ENCODE measurements around the gene DYSF. TPM values are rescaled to one million over a fixed set of nuclear protein-coding genes. Genes with fewer than 3 reads are reported as not detected.

DYSF gene
- total RNA-seq, 2 experiments from 2014 or later: not detected

DNA sequence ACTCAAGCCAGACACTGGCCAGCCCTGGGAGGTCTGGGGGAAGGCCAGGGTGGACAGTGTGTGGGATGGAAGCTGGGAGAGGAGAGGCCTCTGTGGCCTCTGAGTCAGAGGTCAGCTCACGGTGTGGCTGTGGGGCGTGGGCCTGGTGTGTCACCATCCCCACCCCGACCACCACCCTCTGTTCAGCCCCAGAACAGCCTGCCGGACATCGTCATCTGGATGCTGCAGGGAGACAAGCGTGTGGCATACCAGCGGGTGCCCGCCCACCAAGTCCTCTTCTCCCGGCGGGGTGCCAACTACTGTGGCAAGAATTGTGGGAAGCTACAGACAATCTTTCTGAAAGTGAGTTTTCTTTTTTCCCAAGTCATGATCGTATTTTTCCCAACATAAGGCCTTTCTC is 110.5 kb downstream of the DYSF start:
- Mint-ChIP-seq H3K27ac (no peak overlapping the region), H3K36me3 (no peaks in the 10 kb centered on the region), H3K4me1 (ENCODE audit: low read depth) (no peaks in the 10 kb centered on the region), H3K27me3 (no peaks in the 10 kb centered on the region), H3K4me3 (no peak overlapping the region), H3K9me3 (no peaks in the 10 kb centered on the region)
- intact Hi-C loops (cut with micrococcal nuclease): no loop called here
- POLR2A ChIA-PET: no interaction called here
- CTCF ChIA-PET: no interaction called here
- no peak for DNase-seq

DNA sequence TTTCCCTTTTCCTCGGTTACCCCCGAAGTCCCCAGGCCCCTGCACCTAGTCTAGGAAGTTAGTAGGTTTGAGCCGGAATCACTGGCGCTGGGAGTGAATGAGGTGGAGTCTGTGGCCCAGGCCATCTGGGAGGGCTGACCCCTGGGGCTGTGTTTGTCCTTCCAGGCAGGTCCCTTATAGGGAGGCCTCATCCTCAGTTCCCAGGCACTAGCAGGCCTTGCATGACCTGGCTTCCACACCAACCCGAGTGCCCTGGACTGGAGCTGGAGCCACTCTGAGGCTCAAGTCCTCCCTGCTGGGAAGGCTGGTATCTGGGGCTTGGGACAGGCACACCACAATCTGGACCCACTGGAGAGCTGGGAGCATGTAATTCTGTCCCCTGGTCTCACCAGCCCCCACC is 111.0 kb downstream of the DYSF start:
- no peak for DNase-seq
- Mint-ChIP-seq H3K27me3 (no peaks in the 10 kb centered on the region), H3K27ac (no peak overlapping the region), H3K9me3 (no peaks in the 10 kb centered on the region), H3K4me1 (ENCODE audit: low read depth) (no peaks in the 10 kb centered on the region), H3K36me3 (no peaks in the 10 kb centered on the region), H3K4me3 (no peak overlapping the region)
- ChIA-PET POLR2A (no interaction called here), CTCF (no interaction called here)
- intact Hi-C loops (cut with micrococcal nuclease): no loop called here

DNA sequence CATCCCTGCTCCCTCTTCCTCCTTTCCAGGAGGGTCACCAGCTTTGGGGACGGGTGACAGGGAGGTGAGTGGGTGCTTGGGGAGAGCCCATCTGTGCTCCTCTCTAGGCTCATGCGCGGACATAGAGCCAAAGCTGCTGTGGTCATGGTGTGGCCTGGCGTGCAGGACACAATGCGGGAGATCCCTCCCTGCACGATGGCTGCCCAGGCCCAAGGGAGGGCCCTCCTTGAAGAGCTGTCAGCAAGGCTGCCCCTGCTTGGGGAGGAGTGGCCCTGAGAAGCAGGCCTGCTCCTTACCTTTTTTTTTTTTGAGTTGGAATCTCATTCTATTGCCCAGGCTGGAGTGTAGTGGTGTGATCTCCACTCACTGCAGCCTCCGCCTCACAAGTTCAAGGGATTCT is 111.4 kb downstream of the DYSF start:
- CTCF ChIA-PET: no interaction called here
- intact Hi-C loops (cut with micrococcal nuclease): no loop called here
- no peak overlapping the region for H3K4me3 Mint-ChIP-seq
- POLR2A ChIA-PET: no interaction called here
- no peaks in the 10 kb centered on the region for H3K9me3 Mint-ChIP-seq
- H3K27me3 Mint-ChIP-seq: no peaks in the 10 kb centered on the region
- no peaks in the 10 kb centered on the region for H3K36me3 Mint-ChIP-seq
- no peak overlapping the region for H3K27ac Mint-ChIP-seq
- no peak for DNase-seq
- no peaks in the 10 kb centered on the region for H3K4me1 Mint-ChIP-seq (ENCODE audit: low read depth)

DNA sequence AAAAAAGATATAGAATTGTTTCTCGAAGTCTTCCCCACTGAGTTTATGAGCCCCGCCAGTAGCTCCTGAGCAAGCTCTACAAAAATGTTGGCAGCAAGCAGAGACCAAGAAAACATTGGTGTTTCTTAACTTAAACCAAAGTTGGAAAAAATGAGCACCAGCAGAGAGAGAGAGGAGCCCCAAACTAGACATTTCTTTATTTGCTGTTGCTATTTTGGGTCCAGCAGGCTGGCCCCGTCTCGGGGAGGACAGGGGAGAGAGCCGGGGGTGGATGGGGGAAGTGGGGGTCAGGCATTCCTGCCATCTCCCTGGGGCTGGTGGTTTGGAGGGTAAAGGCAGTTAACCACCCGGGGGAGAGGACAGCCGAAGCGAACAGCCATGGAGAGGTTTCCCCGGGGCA is 113.0 kb downstream of the DYSF start:
- H3K9me3 Mint-ChIP-seq: no peaks in the 10 kb centered on the region
- intact Hi-C loops (cut with micrococcal nuclease): no loop called here
- H3K4me3 Mint-ChIP-seq: no peak overlapping the region
- no peaks in the 10 kb centered on the region for H3K36me3 Mint-ChIP-seq
- H3K4me1 Mint-ChIP-seq (ENCODE audit: low read depth): no peaks in the 10 kb centered on the region
- POLR2A ChIA-PET: no interaction called here
- DNase-seq: no peak
- H3K27me3 Mint-ChIP-seq: no peaks in the 10 kb centered on the region
- CTCF ChIA-PET: no interaction called here
- no peak overlapping the region for H3K27ac Mint-ChIP-seq

DNA sequence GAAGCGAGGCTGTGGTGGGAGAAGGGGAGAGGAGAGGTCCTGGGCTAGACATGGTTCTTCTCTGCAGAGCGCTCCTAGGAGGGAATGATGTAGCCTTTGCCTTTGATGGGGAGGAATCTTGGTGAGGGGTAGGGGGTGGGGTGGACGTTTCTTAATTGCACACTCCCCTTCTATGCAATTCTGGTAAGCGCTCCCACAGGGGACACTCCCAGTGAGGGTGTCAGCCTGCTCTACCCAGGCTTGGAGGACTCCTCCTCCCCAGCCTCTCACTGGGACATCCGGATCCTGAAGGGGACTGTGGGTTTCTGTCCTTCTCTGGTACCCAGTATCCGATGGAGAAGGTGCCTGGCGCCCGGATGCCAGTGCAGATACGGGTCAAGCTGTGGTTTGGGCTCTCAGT is 114.3 kb downstream of the DYSF start:
- no peak for DNase-seq
- Mint-ChIP-seq H3K27ac (no peak overlapping the region), H3K4me3 (no peak overlapping the region), H3K4me1 (ENCODE audit: low read depth) (no peaks in the 10 kb centered on the region), H3K36me3 (no peaks in the 10 kb centered on the region), H3K9me3 (no peaks in the 10 kb centered on the region), H3K27me3 (no peaks in the 10 kb centered on the region)
- CTCF ChIA-PET: no interaction called here
- POLR2A ChIA-PET: no interaction called here
- intact Hi-C loops (cut with micrococcal nuclease): no loop called here

DNA sequence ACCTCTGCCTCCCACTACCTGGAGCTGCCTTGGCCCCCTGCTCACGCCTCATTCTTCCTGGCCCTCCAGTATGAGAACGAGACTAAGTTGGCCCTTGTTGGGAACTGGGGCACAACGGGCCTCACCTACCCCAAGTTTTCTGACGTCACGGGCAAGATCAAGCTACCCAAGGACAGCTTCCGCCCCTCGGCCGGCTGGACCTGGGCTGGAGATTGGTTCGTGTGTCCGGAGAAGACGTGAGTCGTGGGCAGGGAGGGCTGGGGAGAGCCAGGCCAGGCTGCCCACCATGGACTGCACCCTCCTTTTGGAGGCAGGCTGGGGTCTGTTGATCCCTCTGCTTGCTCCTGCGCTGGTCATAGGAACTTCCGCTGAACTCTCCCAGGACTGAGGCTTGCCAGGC is 114.7 kb downstream of the DYSF start:
- H3K9me3 Mint-ChIP-seq: no peaks in the 10 kb centered on the region
- H3K36me3 Mint-ChIP-seq: no peaks in the 10 kb centered on the region
- H3K4me3 Mint-ChIP-seq: no peak overlapping the region
- no peak for DNase-seq
- H3K27me3 Mint-ChIP-seq: no peaks in the 10 kb centered on the region
- H3K4me1 Mint-ChIP-seq (ENCODE audit: low read depth): no peaks in the 10 kb centered on the region
- POLR2A ChIA-PET: no interaction called here
- H3K27ac Mint-ChIP-seq: no peak overlapping the region
- intact Hi-C loops (cut with micrococcal nuclease): no loop called here
- CTCF ChIA-PET: no interaction called here

DNA sequence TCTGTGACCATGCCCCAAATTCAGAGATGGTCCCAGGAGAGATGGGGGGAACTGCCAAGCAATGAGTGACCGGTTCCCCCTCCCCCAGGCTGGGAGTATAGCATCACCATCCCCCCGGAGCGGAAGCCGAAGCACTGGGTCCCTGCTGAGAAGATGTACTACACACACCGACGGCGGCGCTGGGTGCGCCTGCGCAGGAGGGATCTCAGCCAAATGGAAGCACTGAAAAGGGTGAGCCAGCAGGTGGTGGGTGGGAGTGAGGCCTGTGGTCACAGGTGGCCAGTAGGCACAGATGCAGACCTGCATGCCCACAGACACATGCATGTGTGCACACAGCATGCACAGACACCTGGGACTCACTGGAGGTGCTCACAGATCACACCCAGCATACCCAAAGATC is 117.2 kb downstream of the DYSF start:
- Mint-ChIP-seq H3K4me1 (ENCODE audit: low read depth) (no peaks in the 10 kb centered on the region), H3K9me3 (no peaks in the 10 kb centered on the region), H3K27ac (no peak overlapping the region)

DNA sequence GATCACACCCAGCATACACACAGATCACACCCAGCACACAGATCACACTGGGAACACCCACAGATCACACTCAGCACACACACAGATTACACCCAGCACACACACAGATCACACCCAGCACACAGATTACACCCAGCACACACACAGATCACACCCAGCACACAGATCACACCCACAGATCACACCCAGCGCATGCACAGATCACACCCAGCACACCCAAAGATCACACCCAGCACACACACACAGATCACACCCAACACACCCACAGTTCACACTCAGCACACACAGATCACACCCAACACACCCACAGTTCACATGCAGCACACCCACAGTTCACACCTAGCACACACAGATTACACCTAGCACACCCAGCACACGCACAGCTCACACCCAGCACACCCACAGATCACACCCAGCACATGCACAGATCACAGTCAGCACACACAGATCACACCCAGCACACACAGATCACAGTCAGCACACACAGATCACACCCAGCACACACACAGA is 117.6 kb downstream of the DYSF start:
- Mint-ChIP-seq H3K9me3 (no peaks in the 10 kb centered on the region), H3K4me3 (no peak overlapping the region), H3K27ac (no peak overlapping the region), H3K27me3 (no peaks in the 10 kb centered on the region), H3K36me3 (no peaks in the 10 kb centered on the region), H3K4me1 (ENCODE audit: low read depth) (no peaks in the 10 kb centered on the region)
- ChIA-PET POLR2A (no interaction called here), CTCF (no interaction called here)
- intact Hi-C loops (cut with micrococcal nuclease): no loop called here
- no peak for DNase-seq

More for the DNA sequence above, 117.2 kb downstream of the DYSF start:
- ChIA-PET POLR2A (no interaction called here), CTCF (no interaction called here)
- Mint-ChIP-seq H3K27me3 (no peaks in the 10 kb centered on the region), H3K4me3 (no peak overlapping the region), H3K36me3 (no peaks in the 10 kb centered on the region)
- intact Hi-C loops (cut with micrococcal nuclease): no loop called here
- DNase-seq: no peak

DNA sequence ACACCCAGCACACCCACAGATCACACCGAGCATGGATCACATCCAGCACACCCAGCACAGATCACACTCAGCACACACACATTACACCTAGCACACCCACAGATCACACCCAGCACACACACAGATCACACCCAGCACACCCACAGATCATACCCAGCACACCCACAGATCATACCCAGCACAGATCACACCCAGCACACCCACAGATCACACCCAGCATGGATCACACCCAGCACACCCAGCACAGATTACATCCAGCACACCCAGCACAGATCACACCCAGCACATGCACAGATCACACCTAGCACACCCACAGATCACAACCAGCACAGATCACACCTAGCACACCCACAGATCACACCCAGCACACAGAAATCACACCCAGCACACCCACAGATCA is 118.6 kb downstream of the DYSF start:
- H3K36me3 Mint-ChIP-seq: no peaks in the 10 kb centered on the region
- H3K27ac Mint-ChIP-seq: no peak overlapping the region
- POLR2A ChIA-PET: no interaction called here

DNA sequence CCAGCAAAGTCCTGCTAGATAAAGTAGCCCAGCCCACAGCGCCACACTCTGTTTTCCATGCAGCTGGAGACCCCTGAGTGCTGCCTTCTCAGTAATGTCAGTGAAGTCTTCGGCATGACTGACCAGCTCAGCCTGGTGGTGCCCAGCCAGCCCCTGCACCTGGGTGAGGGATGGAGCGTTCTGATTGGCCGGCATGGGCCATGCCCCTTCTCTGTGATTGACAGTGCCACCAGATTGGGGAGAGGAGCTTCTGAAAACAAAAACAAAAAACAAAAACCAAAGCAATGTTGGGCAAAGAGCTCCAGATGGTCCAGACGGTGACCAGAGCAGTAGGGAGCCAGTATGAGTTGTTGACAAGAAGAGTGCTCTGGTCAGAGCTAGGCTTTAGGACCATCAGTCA is 122.6 kb downstream of the DYSF start:
- no peak for DNase-seq
- Mint-ChIP-seq H3K36me3 (no peaks in the 10 kb centered on the region), H3K27ac (no peak overlapping the region), H3K4me1 (ENCODE audit: low read depth) (no peaks in the 10 kb centered on the region), H3K9me3 (no peaks in the 10 kb centered on the region), H3K4me3 (no peak overlapping the region), H3K27me3 (no peaks in the 10 kb centered on the region)
- intact Hi-C loops (cut with micrococcal nuclease): no loop called here
- CTCF ChIA-PET: no interaction called here
- POLR2A ChIA-PET: no interaction called here

More for the DNA sequence above, 118.6 kb downstream of the DYSF start:
- Mint-ChIP-seq H3K4me1 (ENCODE audit: low read depth) (no peaks in the 10 kb centered on the region), H3K4me3 (no peak overlapping the region), H3K27me3 (no peaks in the 10 kb centered on the region), H3K9me3 (no peaks in the 10 kb centered on the region)
- intact Hi-C loops (cut with micrococcal nuclease): no loop called here
- CTCF ChIA-PET: no interaction called here
- no peak for DNase-seq

DNA sequence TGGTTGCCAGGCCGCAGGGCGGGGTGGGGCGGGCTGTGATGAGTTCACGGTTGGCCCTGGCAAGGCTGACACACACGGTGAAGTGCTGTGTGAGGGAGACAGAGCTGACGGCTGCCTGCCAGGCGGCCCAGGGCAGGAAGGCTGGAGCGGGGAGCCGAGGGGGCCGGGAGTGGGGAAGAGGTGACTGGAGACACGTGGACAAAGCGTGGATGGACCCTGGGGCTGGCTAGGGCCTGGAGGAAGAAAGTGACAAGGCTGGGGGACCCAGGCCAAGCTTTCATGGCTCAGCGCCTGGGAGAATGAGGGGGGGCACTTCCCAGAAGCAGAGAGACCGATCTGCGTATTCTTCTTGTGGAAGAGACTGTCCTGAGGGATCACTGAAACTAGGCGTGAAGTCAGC is 123.2 kb downstream of the DYSF start:
- no peak overlapping the region for H3K27ac Mint-ChIP-seq
- POLR2A ChIA-PET: no interaction called here
- CTCF ChIA-PET: no interaction called here

DNA sequence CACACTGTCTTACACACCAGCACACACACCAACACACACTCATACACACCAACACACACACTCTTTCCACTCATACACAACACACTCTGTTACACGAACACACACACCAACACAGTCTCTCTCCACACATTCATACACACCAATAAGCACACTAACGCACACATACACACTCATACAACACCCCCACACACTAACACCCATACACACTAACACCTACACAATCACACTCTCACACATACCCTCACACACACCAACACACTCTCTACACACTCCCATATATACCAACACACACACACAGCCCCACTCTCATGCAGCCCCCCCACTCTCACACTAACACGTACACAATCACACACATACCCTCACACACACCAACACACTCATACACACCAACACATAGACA is 123.8 kb downstream of the DYSF start:
- intact Hi-C loops (cut with micrococcal nuclease): no loop called here
- H3K27me3 Mint-ChIP-seq: no peaks in the 10 kb centered on the region
- ChIA-PET CTCF (no interaction called here), POLR2A (no interaction called here)
- no peak overlapping the region for H3K4me3 Mint-ChIP-seq
- no peaks in the 10 kb centered on the region for H3K9me3 Mint-ChIP-seq
- H3K36me3 Mint-ChIP-seq: no peaks in the 10 kb centered on the region
- no peak overlapping the region for H3K27ac Mint-ChIP-seq
- no peak for DNase-seq
- H3K4me1 Mint-ChIP-seq (ENCODE audit: low read depth): no peaks in the 10 kb centered on the region

More for the DNA sequence above, 123.2 kb downstream of the DYSF start:
- H3K4me1 Mint-ChIP-seq (ENCODE audit: low read depth): no peaks in the 10 kb centered on the region
- intact Hi-C loops (cut with micrococcal nuclease): no loop called here
- H3K4me3 Mint-ChIP-seq: no peak overlapping the region
- H3K9me3 Mint-ChIP-seq: no peaks in the 10 kb centered on the region
- DNase-seq: no peak
- H3K27me3 Mint-ChIP-seq: no peaks in the 10 kb centered on the region
- no peaks in the 10 kb centered on the region for H3K36me3 Mint-ChIP-seq

DNA sequence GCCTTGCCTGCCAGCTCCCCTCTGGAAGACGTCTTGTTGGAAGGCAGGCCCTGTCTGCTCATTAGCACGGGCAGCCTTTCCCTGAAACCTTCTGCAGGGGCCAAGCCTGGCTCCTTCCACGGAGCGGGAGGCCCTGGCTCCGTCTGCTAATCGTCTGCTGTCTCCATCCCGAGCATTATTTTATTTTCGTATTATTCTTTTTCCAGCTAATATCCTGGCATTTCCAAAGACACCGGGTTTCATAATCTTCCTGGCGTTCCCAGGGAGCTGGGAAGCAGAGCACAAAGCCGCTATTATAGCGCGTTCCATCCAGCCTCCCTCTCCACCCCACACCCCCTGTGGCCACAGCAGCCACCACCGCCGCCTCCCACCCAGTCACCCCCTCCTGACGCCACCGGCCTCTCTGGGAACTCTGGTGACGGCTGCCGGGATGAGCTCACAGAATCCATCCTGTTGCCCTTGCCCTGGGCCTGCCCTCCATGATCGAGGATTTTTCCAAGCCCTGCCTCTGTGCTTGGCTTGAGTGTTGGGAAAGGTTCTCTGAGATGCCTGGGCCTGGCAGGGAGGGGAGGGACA is 125.5 kb downstream of the DYSF start:
- no peaks in the 10 kb centered on the region for H3K9me3 Mint-ChIP-seq
- no peaks in the 10 kb centered on the region for H3K27me3 Mint-ChIP-seq
- ChIA-PET POLR2A (no interaction called here), CTCF (interaction anchor here (1.2 kb wide), 1 partner anchor 32 kb away, joined by 3 read pairs; no protein-coding TSS in a partner anchor)
- intact Hi-C loops (cut with micrococcal nuclease): no loop called here
- H3K36me3 Mint-ChIP-seq: no peaks in the 10 kb centered on the region
- no peak for DNase-seq
- H3K4me3 Mint-ChIP-seq: no peak overlapping the region
- H3K4me1 Mint-ChIP-seq (ENCODE audit: low read depth): no peaks in the 10 kb centered on the region
- no peak overlapping the region for H3K27ac Mint-ChIP-seq

DNA sequence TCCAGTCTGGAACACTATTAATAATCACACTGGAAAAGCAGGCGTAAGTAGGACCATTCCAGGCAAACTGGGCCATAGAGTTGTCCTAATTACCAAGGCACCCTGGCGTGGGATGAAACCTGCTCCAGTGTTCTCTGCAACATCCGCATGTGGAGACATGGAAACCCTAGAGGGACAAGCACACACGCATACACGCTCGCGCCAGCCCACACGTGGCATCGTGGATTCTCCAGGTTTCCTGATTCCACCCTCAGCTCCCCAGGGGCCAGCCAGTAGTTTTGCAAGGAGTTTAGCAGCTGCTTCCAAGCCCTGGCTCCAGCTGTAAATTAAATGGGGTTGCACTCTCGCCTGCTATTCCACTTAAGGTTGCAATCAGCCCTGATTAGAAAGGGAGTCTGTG is 127.7 kb downstream of the DYSF start:
- Mint-ChIP-seq H3K36me3 (no peaks in the 10 kb centered on the region), H3K4me3 (no peak overlapping the region), H3K27me3 (no peaks in the 10 kb centered on the region), H3K9me3 (no peaks in the 10 kb centered on the region), H3K4me1 (ENCODE audit: low read depth) (no peaks in the 10 kb centered on the region), H3K27ac (no peak overlapping the region)
- DNase-seq: no peak
- ChIA-PET CTCF (no interaction called here), POLR2A (no interaction called here)
- intact Hi-C loops (cut with micrococcal nuclease): no loop called here
